GM18951 (cell line): Measurements from ENCODE around the gene CACNB1.
"Not testable (repeated sequence)": the region's sequence is repeated elsewhere in the genome, so short reads cannot be mapped to it uniquely, and the experiment has no call there.

ENCODE experiments used
- POLR2A ChIP-seq: IDR thresholded peaks from 4 replicates; pipeline ENCODE4 v1.6.1; 2011; ENCODE audit warnings: mild to moderate bottlenecking; ENCODE audit not compliant: insufficient read length, insufficient read depth; ENCODE audit errors: extremely low read depth
- in situ Hi-C: fragments of 300-500 bp; cut with MboI; formaldehyde crosslinking; loops from one replicate; pipeline ENCODE4 v1.12.0; 2022; ENCODE audit warnings: low sequenced_read_pairs, mixed read lengths, inconsistent platforms; ENCODE audit not compliant: unreplicated experiment

The CACNB1 gene

DNA sequence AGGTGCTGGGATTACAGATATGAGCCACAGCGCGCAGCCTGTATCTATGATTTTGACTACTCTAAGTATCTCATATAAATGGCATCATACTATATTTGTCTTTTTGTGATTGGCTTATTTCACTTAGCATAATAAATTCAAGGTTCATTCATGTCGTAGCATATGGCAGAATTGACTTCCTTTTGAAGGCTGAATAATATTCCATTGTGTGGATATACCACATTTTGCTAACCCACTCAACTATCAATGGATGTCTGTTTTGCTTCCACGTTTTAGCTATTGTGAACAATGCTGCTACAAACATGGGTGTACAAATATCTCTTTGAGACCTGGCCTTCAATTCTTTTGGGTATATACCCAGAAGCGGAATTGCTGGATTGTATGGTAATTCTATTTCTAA is 56.2 kb downstream of the CACNB1 start:
- TF ChIP-seq POLR2A: no peak
- in situ Hi-C loops: no loop called here

DNA sequence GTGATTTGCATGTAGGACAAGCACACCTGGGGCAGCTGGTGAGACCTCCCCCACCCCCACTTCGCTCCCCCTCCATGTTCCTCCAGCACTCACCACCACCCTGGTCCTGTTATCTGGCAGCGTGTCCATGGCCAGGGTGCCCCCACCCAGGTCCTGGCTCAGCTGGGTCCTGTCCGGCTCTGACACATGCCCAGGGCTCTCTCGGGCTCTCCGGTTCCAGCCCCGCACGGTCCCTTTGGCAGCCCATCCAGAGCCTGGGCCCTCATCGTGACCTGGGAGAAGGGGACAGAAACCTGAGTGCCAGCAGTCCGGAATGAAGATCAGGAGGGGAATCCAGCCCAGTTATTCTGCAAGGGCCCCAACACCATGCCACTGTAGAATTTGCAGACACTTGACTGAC is 57.9 kb downstream of the CACNB1 start:
- no peak for TF ChIP-seq POLR2A
- in situ Hi-C loops: no loop called here

GRCh38 chr17:39139161-39139511 is 58.3 kb downstream of the CACNB1 start:
- no peak for TF ChIP-seq POLR2A
- in situ Hi-C loops: no loop called here

- in situ Hi-C loops: no loop called here
- TF ChIP-seq POLR2A: no peak
These were observed 58.9 kb downstream of the CACNB1 start for GRCh38 chr17:39138431-39139160.

DNA sequence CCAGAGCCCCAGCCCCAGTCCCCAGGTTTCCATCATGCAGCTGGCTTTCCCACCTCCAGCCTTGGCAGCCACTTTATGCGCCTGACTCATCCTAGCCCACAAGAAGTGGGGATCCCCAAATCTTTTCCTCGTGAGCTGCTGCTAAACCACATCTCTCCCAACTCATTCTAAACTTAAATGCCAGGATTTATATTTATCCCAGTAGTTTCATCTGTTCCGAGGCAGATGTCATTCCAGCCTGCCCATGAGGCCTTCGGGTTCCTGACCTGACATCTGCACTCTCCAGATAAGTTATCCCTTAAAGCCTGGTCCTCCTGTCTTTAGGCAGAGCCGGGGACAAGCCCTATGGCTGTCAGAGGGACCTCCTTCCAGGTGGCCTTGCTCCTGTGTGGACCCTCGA is 62.6 kb downstream of the CACNB1 start:
- TF ChIP-seq POLR2A: no peak

GRCh38 chr17:39132192-39132610 is 65.3 kb downstream of the CACNB1 start:
- no peak for TF ChIP-seq POLR2A
- in situ Hi-C loops: no loop called here

More for the DNA sequence above, 62.6 kb downstream of the CACNB1 start:
- in situ Hi-C loops: no loop called here

DNA sequence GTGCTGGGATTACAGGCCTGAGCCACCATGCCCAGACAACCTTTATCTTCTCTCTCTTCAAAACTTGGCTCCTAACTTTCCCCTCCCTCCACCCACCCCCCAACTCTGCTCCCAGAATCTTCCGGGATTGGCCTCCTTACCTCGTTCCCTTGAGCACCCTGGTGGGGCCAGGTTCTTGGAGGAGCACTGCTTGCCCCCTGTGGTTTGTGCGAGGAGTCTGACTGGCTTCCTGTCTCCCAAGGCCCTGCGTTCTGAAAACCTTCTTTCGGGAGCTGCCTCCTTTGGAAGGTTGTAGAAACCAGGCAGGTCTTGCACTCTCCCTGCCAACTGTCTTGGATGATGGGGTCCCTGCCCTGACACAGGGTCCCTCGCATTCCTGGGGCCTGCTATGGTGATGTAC is 65.9 kb downstream of the CACNB1 start:
- no peak for TF ChIP-seq POLR2A
- in situ Hi-C loops: no loop called here

DNA sequence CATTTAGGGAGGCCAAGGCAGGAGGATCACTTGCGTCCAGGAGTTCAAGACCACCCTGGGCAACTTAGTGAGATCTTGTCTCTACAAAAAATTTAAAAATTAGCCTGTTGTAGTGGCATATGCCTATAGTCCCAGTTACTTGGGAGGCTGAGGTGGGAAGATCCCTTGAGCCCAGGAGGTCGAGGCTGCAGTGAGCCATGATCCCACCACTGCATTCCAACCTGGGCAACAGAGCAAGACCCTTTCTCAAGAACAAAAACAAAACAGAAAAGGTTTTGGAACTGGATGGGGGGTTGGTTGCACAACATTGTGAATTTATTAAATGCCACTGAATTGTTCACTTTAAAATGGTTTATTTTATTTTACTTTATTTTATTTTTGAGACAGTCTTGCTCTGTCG is 67.3 kb downstream of the CACNB1 start:
- TF ChIP-seq POLR2A: no peak
- in situ Hi-C loops: no loop called here

GRCh38 chr17:39129544-39129943 is 67.9 kb downstream of the CACNB1 start:
- in situ Hi-C loops: not testable (repeated sequence)

DNA sequence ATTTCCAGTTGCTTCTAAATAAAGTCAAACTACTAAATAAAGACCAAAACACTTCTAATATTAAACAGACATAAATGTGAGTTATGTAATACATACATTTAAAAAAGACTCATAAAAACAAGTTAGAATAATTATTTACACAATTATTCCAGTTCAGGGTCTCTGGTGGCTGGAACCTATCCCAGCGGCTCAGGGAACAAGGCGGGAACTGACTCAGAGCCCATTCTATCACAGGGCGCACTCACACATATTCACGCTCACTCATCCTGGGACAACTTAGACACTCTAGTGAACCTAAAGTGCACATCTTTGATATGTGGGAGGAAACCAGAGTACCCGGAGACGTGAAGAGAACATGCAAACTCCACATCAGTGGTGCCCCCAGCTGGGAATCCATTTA is 71.0 kb downstream of the CACNB1 start:
- TF ChIP-seq POLR2A: no peak
- in situ Hi-C loops: no loop called here

DNA sequence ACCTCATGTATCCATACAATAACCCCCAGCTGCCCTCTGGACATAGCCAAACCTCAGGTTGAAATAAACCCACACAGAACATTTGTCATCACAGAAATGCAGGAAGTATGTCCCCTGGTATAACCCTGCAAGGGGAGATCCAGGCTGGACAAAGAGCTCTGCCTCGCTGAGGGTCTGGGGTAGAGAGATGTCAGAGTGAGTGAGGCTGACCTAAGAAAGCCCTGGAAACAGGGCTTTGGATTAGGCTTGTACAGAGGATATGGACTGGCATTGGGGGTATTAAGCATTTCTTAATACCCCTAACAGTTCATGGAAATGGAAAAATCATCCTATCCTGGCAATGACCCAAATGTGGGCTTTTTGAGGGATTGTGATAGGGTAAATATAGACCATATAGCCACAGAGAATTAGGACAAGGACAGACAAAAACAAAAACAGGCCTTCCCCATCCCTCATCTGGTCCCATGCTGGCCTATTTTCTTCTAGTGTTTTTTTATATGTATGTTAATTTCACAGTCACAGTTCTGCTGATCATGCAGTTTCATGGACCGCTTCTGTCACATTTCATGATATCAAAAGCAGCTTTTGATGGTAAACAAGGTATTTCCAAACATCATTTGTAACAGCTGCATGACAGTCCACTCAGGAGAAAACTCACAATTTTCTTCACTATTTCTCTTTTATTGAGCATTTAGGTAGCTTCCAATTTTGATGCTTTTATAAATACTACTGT is 72.2 kb downstream of the CACNB1 start:
- in situ Hi-C loops: no loop called here
- TF ChIP-seq POLR2A: no peak

GRCh38 chr17:39123627-39124026 is 73.8 kb downstream of the CACNB1 start:
- no peak for TF ChIP-seq POLR2A

More at GRCh38 chr17:39123627-39124026, 73.8 kb downstream of the CACNB1 start:
- in situ Hi-C loops: no loop called here
